ENCODE measurements around the gene ARL8B. TPM values are rescaled to one million over a fixed set of nuclear protein-coding genes. Genes with fewer than 3 reads are reported as not detected.
"Not testable (repeated sequence)": the region's sequence is repeated elsewhere in the genome, so short reads cannot be mapped to it uniquely, and the experiment has no call there.

The ARL8B gene
- total RNA-seq, 2 experiments from 2014 or later = 41.0 to 44.0 TPM

DNA sequence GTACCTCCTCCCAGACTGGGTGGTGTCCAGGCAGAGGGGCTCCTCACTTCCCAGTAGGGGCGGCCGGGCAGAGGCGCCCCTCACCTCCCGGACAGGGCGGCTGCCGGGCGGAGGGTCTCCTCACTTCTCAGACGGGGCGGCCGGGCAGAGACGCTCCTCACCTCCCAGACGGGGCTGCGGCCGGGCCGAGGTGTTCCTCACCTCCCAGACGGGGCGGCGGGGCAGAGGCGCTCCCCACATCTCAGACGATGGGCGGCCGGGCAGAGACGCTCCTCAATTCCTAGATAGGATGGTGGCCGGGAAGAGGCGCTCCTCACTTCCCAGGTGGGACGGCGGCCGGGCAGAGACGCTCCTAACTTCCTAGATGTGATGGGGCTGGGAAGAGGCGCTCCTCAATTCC is 8.4 kb upstream of the ARL8B start:
- DNase-seq; H3K36me3 Mint-ChIP-seq (ENCODE audit: low read depth); H3K4me1 Mint-ChIP-seq (ENCODE audit: low read depth); ATAC-seq; POLR2A ChIA-PET; H3K27ac Mint-ChIP-seq; CTCF ChIA-PET; H3K4me3 Mint-ChIP-seq; H3K9me3 Mint-ChIP-seq (ENCODE audit: insufficient read depth); H3K27me3 Mint-ChIP-seq (ENCODE audit: low read depth): not testable (repeated sequence)

DNA sequence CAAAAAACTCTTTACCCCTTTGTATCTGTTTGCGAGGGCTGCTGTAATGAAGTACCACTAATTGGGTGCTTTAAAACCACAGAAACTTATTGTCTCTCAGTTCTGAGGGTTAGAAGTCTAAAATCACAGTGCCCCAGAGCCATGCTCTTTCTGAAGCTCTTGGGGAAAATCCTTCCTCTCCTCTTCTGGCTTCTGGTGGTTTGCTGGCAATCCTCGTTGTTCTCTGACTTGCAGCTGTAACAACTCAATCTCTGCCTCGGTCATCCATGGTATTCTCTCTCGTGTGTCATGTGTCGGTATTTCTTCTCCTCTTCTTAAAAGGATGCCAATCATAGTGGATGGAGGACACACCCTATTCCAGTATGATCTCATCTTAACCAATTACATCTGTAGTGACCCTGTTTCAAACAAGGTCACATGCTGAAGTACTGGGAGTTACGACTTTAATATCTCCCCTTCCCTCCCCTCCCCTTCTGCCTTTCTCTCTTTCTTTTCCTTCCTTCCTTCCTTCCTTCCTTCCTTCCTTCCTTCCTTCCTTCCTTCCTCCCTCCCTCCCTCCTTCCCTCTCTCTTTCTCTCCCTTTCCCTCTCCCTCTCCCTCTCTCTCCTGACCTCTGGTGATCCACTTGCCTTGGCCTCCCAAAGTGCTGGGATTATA is 6.5 kb upstream of the ARL8B start:
- CTCF ChIA-PET = no interaction called here
- H3K27me3 Mint-ChIP-seq (ENCODE audit: low read depth) = no peaks in the 10 kb centered on the region
- no peaks in the 10 kb centered on the region for H3K4me1 Mint-ChIP-seq (ENCODE audit: low read depth)
- ATAC-seq = no peak
- H3K27ac Mint-ChIP-seq = no peak overlapping the region
- no peak overlapping the region for H3K4me3 Mint-ChIP-seq
- DNase-seq = no peak
- no peaks in the 10 kb centered on the region for H3K36me3 Mint-ChIP-seq (ENCODE audit: low read depth)
- H3K9me3 Mint-ChIP-seq (ENCODE audit: insufficient read depth) = no peaks in the 10 kb centered on the region
- POLR2A ChIA-PET = no interaction called here

DNA sequence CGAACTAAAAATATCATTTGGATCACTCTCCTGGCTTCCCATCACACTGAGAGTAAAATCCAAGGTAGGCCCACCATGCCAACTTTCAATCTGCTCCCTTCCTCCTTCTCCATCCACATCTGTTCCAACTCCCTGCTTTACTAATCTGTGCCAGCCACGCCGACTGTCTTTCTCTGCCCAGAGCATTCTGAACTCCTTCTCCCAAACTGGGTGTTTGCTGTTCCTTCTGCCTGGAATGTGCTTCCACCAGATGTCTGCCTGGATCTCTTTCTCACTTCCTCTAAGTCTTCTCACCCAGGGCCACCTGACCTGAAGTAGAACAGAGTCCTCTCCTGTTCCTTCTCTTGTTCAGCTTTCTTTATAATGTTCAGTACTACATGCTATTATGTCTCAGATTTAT is 5.6 kb upstream of the ARL8B start:
- no peaks in the 10 kb centered on the region for H3K27me3 Mint-ChIP-seq (ENCODE audit: low read depth)
- H3K9me3 Mint-ChIP-seq (ENCODE audit: insufficient read depth) = no peaks in the 10 kb centered on the region
- CTCF ChIA-PET = interaction anchor here (0.7 kb wide), 1 partner anchor 20 kb away, joined by 3 read pairs; no protein-coding TSS in a partner anchor
- DNase-seq = no peak
- peaks cover under 1% of the 10 kb centered on the region for H3K4me1 Mint-ChIP-seq (ENCODE audit: low read depth)
- ATAC-seq = no peak
- POLR2A ChIA-PET = no interaction called here
- no peak overlapping the region for H3K27ac Mint-ChIP-seq
- no peak overlapping the region for H3K4me3 Mint-ChIP-seq
- H3K36me3 Mint-ChIP-seq (ENCODE audit: low read depth) = no peaks in the 10 kb centered on the region

DNA sequence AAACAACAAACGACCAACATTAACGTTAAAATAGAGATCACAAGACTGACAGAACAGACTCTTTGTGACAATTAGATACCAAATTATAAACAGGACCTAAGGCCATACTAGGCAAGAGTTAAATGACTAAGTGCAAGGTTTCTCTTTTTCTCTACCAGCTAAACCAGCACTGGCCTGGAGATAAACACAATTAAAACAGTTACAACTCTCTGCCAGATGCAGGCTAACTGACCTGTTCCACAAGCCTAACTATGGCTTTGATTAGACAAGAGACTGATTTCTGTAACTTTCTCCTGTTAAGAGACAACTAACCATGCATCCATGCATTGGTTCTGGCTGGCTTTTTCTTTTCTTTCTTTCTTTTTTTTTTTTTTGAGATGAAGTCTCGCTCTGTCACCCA is 1.6 kb upstream of the ARL8B start:
- H3K4me1 Mint-ChIP-seq (ENCODE audit: low read depth) = peaks cover 22% of the 10 kb centered on the region
- no peak overlapping the region for H3K27ac Mint-ChIP-seq
- peaks cover 3% of the 10 kb centered on the region for H3K36me3 Mint-ChIP-seq (ENCODE audit: low read depth)
- H3K9me3 Mint-ChIP-seq (ENCODE audit: insufficient read depth) = no peaks in the 10 kb centered on the region
- ATAC-seq (no peak), DNase-seq (no peak)
- ChIA-PET POLR2A (interaction anchor here (5.0 kb wide), 1 partner anchor 67 kb away, joined by 25 read pairs; the partner anchor contains the start of gene EDEM1), CTCF (interaction anchor here (1.7 kb wide), 1 partner anchor 9 kb away, joined by 5 read pairs; no protein-coding TSS in a partner anchor)
- no peak overlapping the region for H3K4me3 Mint-ChIP-seq
- no peaks in the 10 kb centered on the region for H3K27me3 Mint-ChIP-seq (ENCODE audit: low read depth)

DNA sequence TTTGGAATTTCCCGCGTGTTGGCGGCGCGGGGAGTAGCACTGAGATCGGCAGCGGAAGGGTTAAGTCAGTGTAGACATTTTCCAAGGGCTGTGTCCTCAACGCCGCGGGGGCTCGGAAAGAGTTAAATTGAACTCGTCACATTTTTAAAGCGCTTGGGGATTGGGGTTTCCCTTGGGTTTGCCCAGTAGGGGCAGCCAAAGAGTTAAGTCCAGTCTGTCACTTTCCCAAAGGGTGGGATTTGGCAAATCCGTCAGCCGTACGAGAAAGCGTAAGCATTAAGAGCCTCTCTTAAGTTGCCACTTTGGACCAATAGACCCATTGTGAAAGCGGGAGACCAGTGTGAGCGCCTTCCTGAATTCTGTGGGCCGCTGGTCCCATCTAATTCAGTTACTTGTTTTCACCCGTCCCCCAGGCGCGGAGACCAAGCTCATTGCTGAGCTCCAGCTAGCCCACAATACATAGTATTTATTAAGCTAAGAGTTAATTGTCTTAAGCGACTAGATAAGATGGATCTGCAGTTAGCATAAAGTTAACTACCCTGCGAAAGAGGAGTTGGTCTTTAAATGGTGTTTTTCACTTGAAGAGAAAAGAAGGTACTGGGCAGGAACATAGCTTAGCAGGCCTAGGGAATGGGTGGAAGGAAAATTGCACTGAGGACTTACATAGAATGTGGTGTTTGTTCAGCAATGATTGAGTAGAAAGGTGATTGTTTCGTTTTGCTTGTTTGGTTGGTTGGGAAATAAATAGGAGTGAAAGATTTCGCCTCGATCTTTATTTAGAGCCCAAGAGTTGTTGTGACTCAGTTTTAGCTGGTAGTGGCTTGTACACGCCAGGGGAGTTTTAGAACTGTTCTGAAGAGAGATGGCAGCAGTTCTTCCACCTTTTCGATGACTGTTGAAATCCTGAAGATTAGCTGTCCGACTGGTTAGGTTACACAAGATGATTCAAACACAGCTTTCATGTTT is 932 bp downstream of the ARL8B start:
- peaks cover 5% of the 10 kb centered on the region for H3K36me3 Mint-ChIP-seq (ENCODE audit: low read depth)
- DNase-seq = peak; percentile 37
- ChIA-PET CTCF (interaction anchor here (0.6 to 2.8 kb wide), 12 partner anchors 10 to 412 kb away, joined by 3 to 15 read pairs (median 6); partner anchors contain the start of gene EDEM1), POLR2A (interaction anchor here (0.7 to 5.0 kb wide), 7 partner anchors 8 to 630 kb away, joined by 3 to 25 read pairs (median 4); partner anchors contain the start of genes EDEM1 and ITPR1)
- H3K27me3 Mint-ChIP-seq (ENCODE audit: low read depth) = no peaks in the 10 kb centered on the region
- peak; percentile 9 for ATAC-seq
- H3K9me3 Mint-ChIP-seq (ENCODE audit: insufficient read depth) = no peaks in the 10 kb centered on the region
- peak overlapping the region; percentile 91 for H3K27ac Mint-ChIP-seq
- peaks cover 31% of the 10 kb centered on the region for H3K4me1 Mint-ChIP-seq (ENCODE audit: low read depth)
- H3K4me3 Mint-ChIP-seq = peak overlapping the region; percentile 95

DNA sequence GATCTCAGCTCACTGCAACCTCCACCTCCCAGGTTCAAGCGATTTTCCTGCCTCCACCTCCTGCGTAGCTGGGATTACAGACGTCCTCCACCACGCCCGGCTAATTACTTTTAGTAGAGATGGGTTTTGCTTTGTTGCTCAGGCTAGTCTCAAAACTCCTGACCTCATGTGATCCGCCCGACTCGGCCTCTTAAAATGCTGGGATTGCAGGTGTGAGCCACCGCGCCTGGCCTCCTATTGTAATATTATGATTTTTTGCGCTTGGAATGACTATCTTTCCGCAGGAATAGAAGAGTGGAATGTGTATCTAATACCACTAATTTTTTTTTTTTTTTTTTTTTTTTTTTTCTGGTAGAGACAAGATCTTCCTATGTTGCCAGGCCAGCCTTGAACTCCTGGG is 1.8 kb downstream of the ARL8B start:
- CTCF ChIA-PET = interaction anchor here (1.2 to 2.8 kb wide), 10 partner anchors 9 to 412 kb away, joined by 3 to 15 read pairs (median 6); partner anchors contain the start of gene EDEM1
- Mint-ChIP-seq H3K9me3 (ENCODE audit: insufficient read depth) (no peaks in the 10 kb centered on the region), H3K27me3 (ENCODE audit: low read depth) (no peaks in the 10 kb centered on the region), H3K4me3 (peak overlapping the region; percentile 58), H3K27ac (no peak overlapping the region), H3K4me1 (ENCODE audit: low read depth) (peaks cover 33% of the 10 kb centered on the region), H3K36me3 (ENCODE audit: low read depth) (peaks cover 6% of the 10 kb centered on the region)
- DNase-seq (no peak), ATAC-seq (no peak)
- POLR2A ChIA-PET = interaction anchor here (0.7 to 5.0 kb wide), 4 partner anchors 11 to 631 kb away, joined by 3 to 25 read pairs (median 3); partner anchors contain the start of genes EDEM1 and ITPR1

DNA sequence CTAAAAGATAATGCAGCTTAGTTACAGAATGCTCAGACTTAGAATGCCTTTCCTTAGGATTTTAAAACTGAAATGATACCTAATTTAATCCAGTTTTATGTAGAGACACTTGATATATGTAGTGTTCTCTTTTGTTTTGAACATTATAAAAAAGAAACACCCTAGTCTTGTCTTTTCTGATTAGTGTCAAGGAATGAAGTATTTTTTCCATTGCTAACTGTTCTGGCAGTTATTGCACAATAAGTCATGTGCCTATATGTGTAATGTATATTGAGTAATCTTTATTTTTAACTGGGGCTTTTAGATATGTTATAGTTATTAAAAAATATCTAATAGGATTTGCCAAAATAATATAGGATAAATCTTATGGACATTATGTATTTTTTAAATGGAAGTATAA is 4.5 kb downstream of the ARL8B start:
- Mint-ChIP-seq H3K4me3 (no peak overlapping the region), H3K27me3 (ENCODE audit: low read depth) (no peaks in the 10 kb centered on the region), H3K36me3 (ENCODE audit: low read depth) (peaks cover 18% of the 10 kb centered on the region), H3K27ac (no peak overlapping the region), H3K4me1 (ENCODE audit: low read depth) (peaks cover 35% of the 10 kb centered on the region), H3K9me3 (ENCODE audit: insufficient read depth) (no peaks in the 10 kb centered on the region)
- POLR2A ChIA-PET = no interaction called here
- no peak for ATAC-seq
- CTCF ChIA-PET = interaction anchor here (1.0 to 1.7 kb wide), 2 partner anchors 10 to 62 kb away, joined by 3 to 4 read pairs; no protein-coding TSS in a partner anchor
- DNase-seq = no peak

DNA sequence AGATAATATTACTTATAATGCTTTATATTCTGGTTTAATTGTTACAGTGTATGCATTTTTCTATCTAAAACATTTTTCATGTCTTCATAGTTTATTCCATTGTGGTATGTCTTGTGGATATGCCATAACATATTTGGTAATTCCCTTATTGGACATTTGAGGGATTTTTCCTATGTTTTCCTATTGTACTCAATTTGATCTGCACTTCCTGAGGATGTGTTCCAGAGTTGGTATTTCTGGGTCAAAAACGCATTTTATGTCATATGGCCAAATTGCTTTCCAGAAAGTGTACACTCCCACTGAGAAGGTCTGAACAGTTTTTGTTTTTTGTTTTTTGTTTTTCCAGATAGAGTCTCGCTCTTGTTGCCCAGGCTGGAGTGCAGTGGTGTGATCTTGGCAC is 6.8 kb downstream of the ARL8B start:
- Mint-ChIP-seq H3K36me3 (ENCODE audit: low read depth) (peaks cover 19% of the 10 kb centered on the region), H3K4me1 (ENCODE audit: low read depth) (peaks cover 27% of the 10 kb centered on the region), H3K27ac (no peak overlapping the region), H3K4me3 (no peak overlapping the region), H3K27me3 (ENCODE audit: low read depth) (no peaks in the 10 kb centered on the region), H3K9me3 (ENCODE audit: insufficient read depth) (no peaks in the 10 kb centered on the region)
- ATAC-seq (no peak), DNase-seq (no peak)
- POLR2A ChIA-PET = no interaction called here
- CTCF ChIA-PET = no interaction called here

DNA sequence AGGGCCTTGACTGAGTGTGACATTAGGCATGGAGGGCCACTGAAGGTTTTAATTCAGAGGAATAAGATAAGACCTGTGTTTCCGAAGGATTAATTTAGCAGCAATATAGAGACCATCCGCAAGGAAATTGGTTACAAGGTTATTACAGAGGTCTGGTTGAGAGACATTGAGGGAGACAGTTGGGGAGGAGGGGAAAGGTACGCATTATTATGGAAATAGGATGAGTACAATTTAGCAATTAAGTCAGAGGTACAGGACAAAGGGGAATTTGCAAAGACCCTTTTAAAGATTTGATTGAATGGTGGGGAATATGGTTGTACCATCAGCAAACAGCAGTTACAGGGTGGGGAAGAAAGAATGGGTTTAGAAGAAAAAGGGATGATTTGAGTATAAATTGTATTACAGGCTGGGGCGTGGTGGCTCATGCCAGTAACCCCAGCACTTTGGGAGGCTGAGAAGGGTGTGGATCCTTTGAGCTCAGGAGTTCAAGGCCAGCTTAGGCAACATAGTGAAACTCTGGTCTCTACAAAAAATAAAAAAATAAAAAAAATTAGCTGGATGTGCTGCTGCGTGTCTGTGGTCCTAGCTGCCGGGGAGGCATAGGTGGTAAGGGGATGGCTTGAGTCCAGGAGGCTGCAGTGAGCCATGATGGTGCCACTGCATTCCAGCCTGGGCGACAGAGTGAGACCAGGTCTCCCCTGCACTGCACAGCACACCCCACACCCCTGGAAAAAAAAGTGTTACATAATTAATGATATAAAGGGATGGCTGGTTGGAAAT is 11.3 kb downstream of the ARL8B start:
- ChIA-PET CTCF (interaction anchor here (1.6 kb wide), 1 partner anchor 10 kb away, joined by 5 read pairs; no protein-coding TSS in a partner anchor), POLR2A (no interaction called here)
- Mint-ChIP-seq H3K9me3 (ENCODE audit: insufficient read depth) (no peaks in the 10 kb centered on the region), H3K4me3 (no peak overlapping the region), H3K27ac (no peak overlapping the region), H3K36me3 (ENCODE audit: low read depth) (peaks cover 19% of the 10 kb centered on the region), H3K4me1 (ENCODE audit: low read depth) (peaks cover 26% of the 10 kb centered on the region), H3K27me3 (ENCODE audit: low read depth) (no peaks in the 10 kb centered on the region)
- ATAC-seq = no peak
- no peak for DNase-seq

DNA sequence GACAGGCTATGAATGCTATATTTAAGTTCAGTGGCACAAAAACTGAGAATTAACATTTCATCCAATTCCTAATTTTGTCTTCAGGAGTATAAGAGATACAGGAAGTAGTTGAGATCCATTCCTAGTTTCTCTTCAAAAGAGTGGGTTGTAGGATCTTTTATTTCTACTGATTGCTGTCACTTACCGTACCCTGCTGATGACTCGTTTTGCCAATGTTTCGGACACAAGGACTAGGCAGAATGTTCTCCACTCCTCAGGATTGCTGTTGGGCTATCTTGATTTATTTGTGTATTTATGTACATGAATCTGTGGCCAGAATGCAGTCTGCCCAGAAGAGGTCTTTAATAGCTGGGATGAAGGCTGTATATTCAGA is 11.9 kb downstream of the ARL8B start:
- H3K4me1 Mint-ChIP-seq (ENCODE audit: low read depth) = peaks cover 24% of the 10 kb centered on the region
- no peak overlapping the region for H3K4me3 Mint-ChIP-seq
- CTCF ChIA-PET = interaction anchor here (1.6 kb wide), 1 partner anchor 11 kb away, joined by 5 read pairs; no protein-coding TSS in a partner anchor
- DNase-seq = no peak
- H3K27ac Mint-ChIP-seq = no peak overlapping the region
- no peak for ATAC-seq
- POLR2A ChIA-PET = no interaction called here
- peaks cover 17% of the 10 kb centered on the region for H3K36me3 Mint-ChIP-seq (ENCODE audit: low read depth)
- H3K27me3 Mint-ChIP-seq (ENCODE audit: low read depth) = no peaks in the 10 kb centered on the region
- H3K9me3 Mint-ChIP-seq (ENCODE audit: insufficient read depth) = no peaks in the 10 kb centered on the region

DNA sequence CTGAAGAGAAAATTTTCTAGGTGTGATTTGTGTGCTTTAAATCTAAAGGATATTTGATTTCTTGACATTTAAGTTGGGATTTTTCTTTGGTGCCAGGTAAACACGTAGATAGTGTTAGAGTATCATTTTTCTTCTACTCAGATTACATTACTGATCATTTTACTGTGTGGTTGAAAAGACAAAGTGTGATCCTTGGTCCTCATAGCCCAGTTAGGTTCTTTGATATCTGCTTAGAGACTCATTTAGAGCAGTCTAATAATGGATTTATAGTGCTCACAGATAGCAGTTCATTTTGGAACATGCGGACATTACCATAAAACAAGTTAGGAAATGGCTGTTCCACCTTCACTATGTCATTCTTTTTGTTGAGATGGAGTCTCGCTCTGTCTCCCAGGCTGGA is 12.4 kb downstream of the ARL8B start:
- H3K4me3 Mint-ChIP-seq = no peak overlapping the region
- no peak overlapping the region for H3K27ac Mint-ChIP-seq
- POLR2A ChIA-PET = interaction anchor here (0.8 kb wide), 1 partner anchor 12 kb away, joined by 3 read pairs; no protein-coding TSS in a partner anchor

More for the DNA sequence above, 12.4 kb downstream of the ARL8B start:
- no peak for ATAC-seq
- CTCF ChIA-PET = interaction anchor here (0.6 kb wide), 1 partner anchor 634 kb away, joined by 3 read pairs; no protein-coding TSS in a partner anchor
- H3K4me1 Mint-ChIP-seq (ENCODE audit: low read depth) = peaks cover 27% of the 10 kb centered on the region
- H3K9me3 Mint-ChIP-seq (ENCODE audit: insufficient read depth) = no peaks in the 10 kb centered on the region
- DNase-seq = no peak
- no peaks in the 10 kb centered on the region for H3K27me3 Mint-ChIP-seq (ENCODE audit: low read depth)
- H3K36me3 Mint-ChIP-seq (ENCODE audit: low read depth) = peaks cover 15% of the 10 kb centered on the region
